ENCODE data around the gene RFTN1.
"Not testable (repeated sequence)": the region's sequence is repeated elsewhere in the genome, so short reads cannot be mapped to it uniquely, and the experiment has no call there.

RFTN1 gene

DNA sequence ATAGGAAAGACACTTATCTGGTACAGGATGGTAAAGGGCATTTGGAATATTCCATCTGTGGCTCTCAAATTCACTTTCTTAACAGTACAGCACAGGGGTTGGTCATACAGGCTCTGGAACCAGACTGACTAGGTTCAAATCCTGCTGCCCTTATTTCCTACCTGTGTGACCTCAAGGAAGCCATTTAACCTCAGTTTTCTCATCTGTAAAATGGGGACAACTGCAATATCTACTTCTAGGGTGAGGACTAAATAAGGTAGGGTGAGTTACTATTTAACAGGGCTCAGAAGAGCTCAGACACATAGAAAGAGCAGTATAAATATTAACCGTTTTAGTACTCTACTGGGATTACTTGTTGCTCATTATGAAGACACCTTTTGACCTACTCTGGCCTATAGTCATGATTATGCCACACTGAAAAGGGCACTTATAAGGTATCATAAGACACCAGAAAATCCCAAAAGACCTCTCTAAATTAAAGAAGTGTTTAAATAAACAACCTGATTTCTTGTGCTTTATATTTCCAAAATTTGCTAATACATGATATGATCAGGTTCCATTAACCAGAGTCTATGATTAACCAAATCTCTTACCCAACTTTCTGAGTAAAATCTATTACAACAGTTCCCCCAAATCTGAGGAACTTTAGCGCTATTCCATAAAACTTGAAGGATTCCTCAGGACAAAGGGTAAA lies 6.5 kb downstream of the RFTN1 start:
- no peak for DNase-seq (ENCODE audit: low spot score)

- DNase-seq (ENCODE audit: low spot score) = no peak
These were observed 7.0 kb downstream of the RFTN1 start for GRCh38 chr3:16506451-16506850.

DNA sequence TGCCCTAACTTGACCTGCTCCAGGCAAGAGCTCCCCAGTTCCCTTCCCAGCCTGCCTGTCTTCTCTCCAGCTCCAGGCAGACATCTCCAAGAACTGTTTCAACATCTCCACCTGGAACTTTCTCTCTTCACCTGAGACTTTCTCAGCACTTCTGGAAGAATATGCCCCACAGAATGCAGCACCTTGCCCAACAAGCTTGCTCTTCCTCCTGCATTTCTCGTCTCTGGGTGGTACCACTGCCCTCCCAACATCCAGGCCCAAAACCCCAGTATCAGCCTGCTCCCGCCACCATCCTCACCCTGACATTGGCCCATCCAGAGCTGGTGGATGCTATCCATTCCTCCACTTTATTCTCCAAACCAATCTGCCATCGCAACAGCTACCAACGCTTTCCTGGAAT lies 8.8 kb downstream of the RFTN1 start:
- DNase-seq (ENCODE audit: low spot score) = no peak

DNA sequence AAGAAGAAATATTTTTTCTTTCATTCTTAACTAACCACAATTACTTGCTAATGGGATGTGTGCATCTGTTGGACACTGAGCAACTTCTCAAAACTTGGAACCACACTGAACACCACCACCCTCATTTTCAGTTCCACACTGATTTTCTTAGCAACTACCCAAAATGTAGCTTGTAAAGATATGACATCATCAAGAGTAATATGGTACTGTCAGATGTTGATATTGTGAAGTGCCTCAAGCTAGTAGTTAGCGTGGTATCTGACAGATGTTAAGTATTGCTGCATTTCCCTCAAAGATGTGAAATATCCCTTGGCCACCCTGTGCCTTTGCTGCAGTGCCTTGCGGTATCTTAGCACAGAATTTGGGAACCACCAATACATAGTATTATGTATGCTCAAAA lies 9.3 kb downstream of the RFTN1 start:
- no peak for DNase-seq (ENCODE audit: low spot score)

- DNase-seq (ENCODE audit: low spot score) = no peak
These were observed 10.2 kb downstream of the RFTN1 start for GRCh38 chr3:16503191-16503776.

DNA sequence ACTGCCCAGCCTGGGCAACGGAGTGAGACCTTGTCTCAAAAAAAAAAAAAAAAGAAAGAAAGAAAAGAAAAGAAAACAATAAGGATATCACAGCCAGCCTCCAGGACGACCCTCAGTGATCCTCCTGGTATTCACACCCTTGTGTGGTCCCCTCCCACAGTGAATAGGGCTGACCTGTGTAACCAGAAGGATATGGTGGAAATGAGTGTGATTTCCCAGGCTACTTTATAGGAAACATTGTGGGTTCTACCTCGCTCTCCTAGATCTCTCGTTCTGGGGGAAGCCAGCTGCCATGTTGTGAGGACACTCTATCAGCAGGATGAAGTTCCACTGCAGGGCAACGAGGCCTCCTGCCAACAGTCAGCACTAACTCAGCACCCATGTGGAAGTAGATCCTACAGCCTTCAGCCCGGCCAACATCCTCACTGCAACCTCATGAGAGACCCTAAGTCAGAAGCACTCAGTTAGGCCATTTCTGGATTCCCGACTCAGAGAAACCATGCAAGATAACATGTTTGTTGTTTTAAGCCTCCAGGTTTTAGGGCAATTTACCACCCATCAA lies 11.1 kb downstream of the RFTN1 start:
- DNase-seq (ENCODE audit: low spot score) = no peak

- DNase-seq (ENCODE audit: low spot score) = no peak
These were observed 12.1 kb downstream of the RFTN1 start for GRCh38 chr3:16501376-16501775.

DNA sequence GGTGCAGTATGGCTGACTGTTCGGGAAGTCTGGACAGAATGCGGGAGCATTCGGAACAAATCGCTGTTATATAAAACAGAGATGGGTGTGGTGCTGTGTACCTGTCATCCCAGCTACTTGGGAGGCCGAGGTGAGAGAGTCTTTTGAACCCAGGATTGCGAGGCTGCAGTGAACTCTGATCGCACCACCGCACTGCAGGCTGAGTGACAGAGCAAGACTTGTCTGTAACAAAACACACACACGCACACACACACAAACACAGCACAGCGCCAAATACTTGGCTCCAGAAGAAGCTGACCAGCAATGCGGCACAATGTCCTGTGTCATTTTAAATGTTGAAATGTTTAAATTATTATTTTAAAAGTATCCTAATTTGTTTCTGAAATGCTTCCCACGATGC lies 12.6 kb downstream of the RFTN1 start:
- no peak for DNase-seq (ENCODE audit: low spot score)

DNA sequence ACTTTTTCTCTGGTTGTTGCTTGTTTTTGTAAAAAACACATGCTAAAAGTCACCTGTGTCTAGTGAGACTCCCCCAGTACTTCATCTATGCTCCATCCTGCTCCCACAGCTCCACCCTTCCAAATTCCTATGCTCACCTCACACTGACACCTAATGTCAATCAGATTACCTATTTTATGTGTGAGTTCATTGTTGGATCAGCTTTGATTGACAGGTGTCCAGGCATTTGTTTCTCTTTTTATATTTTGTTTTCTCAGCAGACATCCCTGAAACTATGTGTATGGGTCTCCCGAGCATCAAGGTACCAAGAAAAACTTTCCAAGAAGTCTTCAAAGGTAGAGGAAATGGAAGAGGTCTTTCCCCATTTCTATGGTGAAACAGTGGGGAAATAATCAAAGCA lies 13.4 kb downstream of the RFTN1 start:
- DNase-seq (ENCODE audit: low spot score) = no peak

DNA sequence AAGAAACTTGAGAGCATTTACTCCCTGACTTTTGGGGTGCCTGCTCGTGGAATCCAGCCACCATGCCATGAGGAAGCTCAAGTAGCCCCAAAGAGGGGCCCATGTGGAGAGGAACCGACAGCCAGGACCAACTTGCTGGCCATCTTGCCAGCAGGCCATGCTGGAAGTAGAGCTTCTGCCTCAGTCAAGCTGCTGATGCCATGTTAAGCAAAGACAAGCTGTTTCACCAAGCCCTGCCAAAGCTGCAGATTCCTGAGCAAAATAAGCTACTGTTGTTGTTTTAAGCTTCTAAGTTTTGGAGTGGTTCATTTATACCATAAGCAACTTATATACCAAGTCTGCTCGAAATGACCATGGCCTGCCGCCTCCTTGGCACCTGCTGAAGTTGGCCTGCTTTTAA lies 14.1 kb downstream of the RFTN1 start:
- DNase-seq (ENCODE audit: low spot score) = no peak

DNA sequence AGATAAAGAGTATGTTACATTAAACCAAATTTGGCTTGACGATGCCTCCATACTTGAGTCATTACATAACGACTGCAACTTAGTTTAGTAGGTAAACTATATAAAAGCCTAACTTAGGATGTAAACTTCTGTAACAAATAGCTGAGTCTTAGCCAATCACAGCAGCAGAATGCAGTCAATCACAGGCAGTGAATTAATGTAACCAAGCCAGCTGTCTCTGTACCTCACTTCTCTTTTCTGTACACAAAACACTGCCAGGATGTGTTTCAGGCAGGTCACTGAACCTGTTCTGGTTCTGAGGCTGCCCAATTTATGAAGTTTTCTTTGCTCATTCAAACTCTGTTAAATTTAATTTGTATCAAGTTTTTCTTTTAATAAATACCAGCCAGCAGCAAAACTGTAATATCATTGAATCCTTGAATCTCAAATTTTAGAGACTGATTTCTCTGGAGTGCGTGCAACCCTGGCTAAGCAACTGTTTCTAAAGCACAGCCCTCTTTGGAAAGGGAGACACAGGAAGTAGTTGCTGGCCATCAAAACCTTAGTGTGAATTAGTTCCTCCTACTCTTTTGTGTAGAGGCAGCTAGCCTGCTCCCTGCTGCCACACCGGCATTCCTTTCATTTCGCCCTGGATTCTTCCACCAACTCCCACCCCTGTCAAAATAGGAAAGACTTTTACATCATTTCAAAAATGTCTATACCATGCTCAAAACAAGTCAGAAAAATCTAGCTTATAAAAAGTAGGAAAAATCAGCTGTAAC lies 15.2 kb downstream of the RFTN1 start:
- DNase-seq (ENCODE audit: low spot score) = no peak

DNA sequence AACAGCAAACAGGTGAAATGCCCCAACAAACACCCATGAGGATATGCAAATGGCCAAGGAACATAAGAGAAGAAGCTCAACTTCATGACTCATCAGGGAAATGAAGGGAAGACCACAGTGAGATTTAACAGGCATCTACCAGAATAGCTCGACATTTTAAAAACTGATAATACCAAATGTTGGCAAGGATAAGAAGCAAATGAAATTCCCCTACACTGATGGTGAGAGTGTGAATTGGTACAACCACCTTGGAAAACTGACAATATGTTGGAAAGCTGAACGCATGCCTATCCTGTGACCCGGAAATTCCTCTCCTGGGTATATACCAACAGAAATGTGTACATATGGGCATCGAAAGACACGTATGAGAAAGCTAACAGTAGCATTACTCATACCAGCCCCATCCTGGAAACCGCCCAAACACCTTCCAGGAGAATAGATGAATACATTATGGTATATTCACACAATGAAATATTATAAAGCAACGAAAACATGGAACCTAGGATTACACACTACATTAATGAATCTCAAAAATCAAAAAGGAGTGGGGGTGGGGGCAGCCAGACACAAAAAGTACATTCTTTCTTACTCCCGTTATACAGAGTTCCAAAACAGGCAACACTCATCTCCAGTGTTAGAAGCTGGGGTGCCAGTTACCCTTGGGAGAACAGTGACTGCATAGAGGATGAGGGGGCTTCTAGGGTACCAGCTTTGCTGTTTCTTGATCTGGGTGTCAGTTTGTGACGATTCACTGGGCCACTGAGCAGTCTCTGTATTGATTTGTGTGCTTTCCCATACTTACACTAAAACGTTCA lies 16.9 kb downstream of the RFTN1 start:
- no peak for DNase-seq (ENCODE audit: low spot score)

- no peak for DNase-seq (ENCODE audit: low spot score)
These were observed 17.5 kb downstream of the RFTN1 start for GRCh38 chr3:16496008-16496407.

- DNase-seq (ENCODE audit: low spot score) = no peak
These were observed 18.6 kb downstream of the RFTN1 start for GRCh38 chr3:16494814-16495431.

GRCh38 chr3:16494094-16494493 lies 19.4 kb downstream of the RFTN1 start:
- DNase-seq (ENCODE audit: low spot score) = no peak

GRCh38 chr3:16490062-16490619 lies 23.4 kb downstream of the RFTN1 start:
- DNase-seq (ENCODE audit: low spot score) = no peak

GRCh38 chr3:16489326-16490061 lies 24.0 kb downstream of the RFTN1 start:
- DNase-seq (ENCODE audit: low spot score) = not testable (repeated sequence)

- no peak for DNase-seq (ENCODE audit: low spot score)
These were observed 24.9 kb downstream of the RFTN1 start for GRCh38 chr3:16488637-16489036.

GRCh38 chr3:16487511-16488175 lies 25.9 kb downstream of the RFTN1 start:
- no peak for DNase-seq (ENCODE audit: low spot score)

DNA sequence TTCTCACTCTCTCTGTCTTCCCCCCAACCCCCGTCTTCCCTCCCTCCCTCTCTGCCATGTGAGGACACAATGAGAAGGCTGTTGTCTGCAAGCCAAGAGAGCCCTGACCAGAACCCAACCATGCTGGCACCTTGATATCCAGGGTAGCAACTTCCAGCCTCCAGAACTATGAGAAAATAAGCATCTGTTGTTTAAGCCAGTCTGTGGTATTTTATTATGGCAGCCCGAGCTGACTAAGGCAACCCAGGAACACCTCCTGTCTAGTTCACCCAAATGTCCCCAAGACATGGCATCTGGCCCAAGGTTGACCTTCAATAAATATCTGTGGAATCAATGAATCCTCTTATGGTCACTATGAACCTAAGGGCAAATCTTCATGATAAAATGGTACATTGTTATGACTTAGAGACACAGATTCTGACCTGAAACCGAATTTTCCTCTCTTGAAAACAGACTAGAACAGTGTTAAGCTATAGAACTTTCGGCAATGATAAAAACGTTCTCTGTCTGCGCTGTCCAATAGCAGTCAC lies 26.5 kb downstream of the RFTN1 start:
- DNase-seq (ENCODE audit: low spot score) = no peak

Measured in SW480 (cell line).